Aorta (tissue), 5 donors: ENCODE measurements around the gene PHYHIPL. TPM values are rescaled to one million over a fixed set of nuclear protein-coding genes. Genes with fewer than 3 reads are reported as not detected.

ENCODE experiments used
- ATAC-seq: fragments of 200-7000 bp; cut with Tn5 transposase; one replicate; pipeline ENCODE4 v1.9.1; 2022; ENCODE audit warnings: moderate library complexity; ENCODE audit not compliant: low FRiP score
- DNase-seq, 2 donors: peaks; one replicate each; pipeline ENCODE4 v3.0.0-alpha.2; 2020
- H3K27ac ChIP-seq, 2 donors: one replicate each; pipeline ENCODE4 v1.5.1; 2013; ENCODE audit warnings: low read length in 2 of 2, mild to moderate bottlenecking in 2 of 2, moderate library complexity in 2 of 2, control low read depth in 1 of 2, inconsistent platforms in 1 of 2, low read depth in 1 of 2
- H3K27me3 ChIP-seq, 2 donors: one replicate each; pipeline ENCODE4 v1.6.1; 2013; ENCODE audit warnings: control low read depth in 1 of 2, low read length in 1 of 2, mild to moderate bottlenecking in 1 of 2, moderate library complexity in 1 of 2; ENCODE audit not compliant: insufficient read depth in 2 of 2, control insufficient read depth in 1 of 2
- H3K36me3 ChIP-seq, 2 donors: one replicate each; pipeline ENCODE4 v1.6.1; 2013; ENCODE audit warnings: control low read depth in 1 of 2, low read length in 1 of 2, mild to moderate bottlenecking in 1 of 2; ENCODE audit not compliant: insufficient read depth in 2 of 2, control insufficient read depth in 1 of 2
- H3K4me1 ChIP-seq, 2 donors: one replicate each; pipeline ENCODE4 v1.6.1; 2013; ENCODE audit warnings: low read length in 2 of 2, control low read depth in 1 of 2, mild to moderate bottlenecking in 1 of 2, moderate library complexity in 1 of 2; ENCODE audit not compliant: insufficient read depth in 2 of 2, control insufficient read depth in 1 of 2
- H3K4me3 ChIP-seq, 2 donors: one replicate each; pipeline ENCODE4 v1.5.1; 2013; ENCODE audit warnings: low read length in 2 of 2, control low read depth in 1 of 2, mild to moderate bottlenecking in 1 of 2
- H3K9me3 ChIP-seq: one replicate; pipeline ENCODE4 v1.6.1; 2013; ENCODE audit warnings: mild to moderate bottlenecking, low read length; ENCODE audit not compliant: control insufficient read depth
- WGBS, 2 donors: extraction: QIAGEN DNeasy Blood & Tissue Kit; methylation state at CpG; one replicate each; pipeline ENCODE4 v1.1.7; 2013; 5-methylcytosine and 5-hydroxymethylcytosine counted together
- intact Hi-C, 2 donors: fragments of 100-400 bp; cut with DNase I; formaldehyde crosslinking; loops; one replicate each; pipeline versions ENCODE4 v1.14.2 to v1.15.0; 2022
- polyA plus RNA-seq, 2 donors: library from polyadenylated mRNA; stranded (reverse); fragments of 200-250 nt; gene quantifications; one replicate each; pipeline ENCODE4 v1.2.3, GENCODE V29; 2013
- total RNA-seq, 2 donors: library from RNA; stranded (reverse); fragmentation: NEBNext Ultra II Directional; extraction: Animal tissue kit (Norgen Biotek cat#: 25700); gene quantifications; one replicate each; pipeline ENCODE4 v1.2.1, GENCODE V29; 2021
- donor health status: healthy with polysubstance abuse.
- donor health status: Bipolar disorder and iron deficiency.
- donor health status: DM: no; HTN: no; CAD: no.
- donor health status: DM: no; HTN: no; CAD: no.
- donor health status: DM: yes; HTN: yes; CAD: no.

The PHYHIPL gene
- total and polyA plus RNA-seq, 4 donors = 0.19 to 2.3 (median 0.54) TPM

GRCh38 chr10:59270492-59270891 lies 94.0 kb downstream of the PHYHIPL start:
- Histone ChIP-seq H3K9me3 (no peaks in the 10 kb centered on the region), H3K4me1 (peaks cover 0 to 4% of the 10 kb centered on the region in 2 donors), H3K4me3 (no peak overlapping the region), H3K27ac (no peak overlapping the region), H3K36me3 (peaks cover 4 to 9% of the 10 kb centered on the region in 2 donors), H3K27me3 (no peaks in the 10 kb centered on the region)
- ATAC-seq (no peak), DNase-seq (no peak)
- intact Hi-C loops = loop anchor here in 1 of 2 donors (10.0 kb wide), 1 partner anchor 94 kb away; the partner anchor contains the start of gene FAM13C
- WGBS, 2 donors = 88 to 90% methylated on average over 3 of the region's 3 CpGs

- H3K36me3 ChIP-seq = peaks cover 4 to 8% of the 10 kb centered on the region in 2 donors
- no peaks in the 10 kb centered on the region for H3K27me3 ChIP-seq
- intact Hi-C loops = loop anchor here in 1 of 2 donors (10.0 kb wide), 1 partner anchor 94 kb away; the partner anchor contains the start of gene FAM13C
- H3K4me1 ChIP-seq = peaks cover 0 to 4% of the 10 kb centered on the region in 2 donors
- H3K27ac ChIP-seq = no peak overlapping the region
- no peak overlapping the region for H3K4me3 ChIP-seq
- 65 to 67% methylated on average over 4 of the region's 4 CpGs for WGBS, 2 donors
- no peak for ATAC-seq
- no peak for DNase-seq
- H3K9me3 ChIP-seq = no peaks in the 10 kb centered on the region
Measured at GRCh38 chr10:59271160-59271559, 94.7 kb downstream of the PHYHIPL start.

- Histone ChIP-seq H3K36me3 (peaks cover 4 to 5% of the 10 kb centered on the region in 2 donors), H3K27ac (no peak overlapping the region), H3K27me3 (no peaks in the 10 kb centered on the region), H3K4me3 (no peak overlapping the region), H3K9me3 (no peaks in the 10 kb centered on the region), H3K4me1 (peaks cover 0 to 4% of the 10 kb centered on the region in 2 donors)
- intact Hi-C loops = loop anchor here in 1 of 2 donors (10.0 kb wide), 1 partner anchor 93 kb away; the partner anchor contains the start of gene FAM13C
- DNase-seq (no peak), ATAC-seq (no peak)
Measured at GRCh38 chr10:59272061-59272460, 95.6 kb downstream of the PHYHIPL start.

GRCh38 chr10:59273445-59273844 lies 97.0 kb downstream of the PHYHIPL start:
- no peak overlapping the region for H3K27ac ChIP-seq
- 74 to 83% methylated on average over 1 of the region's 1 CpG for WGBS, 2 donors
- ATAC-seq (no peak), DNase-seq (no peak)
- peaks cover 1 to 3% of the 10 kb centered on the region in 2 donors for H3K36me3 ChIP-seq
- H3K4me3 ChIP-seq = no peak overlapping the region
- no peaks in the 10 kb centered on the region for H3K9me3 ChIP-seq
- no peaks in the 10 kb centered on the region for H3K27me3 ChIP-seq
- peaks cover 0 to 4% of the 10 kb centered on the region in 2 donors for H3K4me1 ChIP-seq
- intact Hi-C loops = loop anchor here in 1 of 2 donors (10.0 kb wide), 1 partner anchor 91 kb away; the partner anchor contains the start of gene FAM13C

GRCh38 chr10:59276133-59276532 lies 99.7 kb downstream of the PHYHIPL start:
- ATAC-seq = no peak
- Histone ChIP-seq H3K4me3 (no peak overlapping the region), H3K9me3 (no peaks in the 10 kb centered on the region), H3K27me3 (no peaks in the 10 kb centered on the region), H3K36me3 (peaks cover 0 to 2% of the 10 kb centered on the region in 2 donors), H3K27ac (no peak overlapping the region), H3K4me1 (peaks cover 4% of the 10 kb centered on the region in 2 donors)
- no peak for DNase-seq
- intact Hi-C loops = loop anchor here in 1 of 2 donors (10.0 kb wide), 1 partner anchor 89 kb away; the partner anchor contains the start of gene FAM13C

- intact Hi-C loops = loop anchor here in 1 of 2 donors (10.0 kb wide), 1 partner anchor 88 kb away; the partner anchor contains the start of gene FAM13C
- DNase-seq (no peak), ATAC-seq (no peak)
- no peak overlapping the region for H3K4me3 ChIP-seq
- no peaks in the 10 kb centered on the region for H3K9me3 ChIP-seq
- no peaks in the 10 kb centered on the region for H3K27me3 ChIP-seq
- no peak overlapping the region for H3K27ac ChIP-seq
- H3K4me1 ChIP-seq = peaks cover 4% of the 10 kb centered on the region in 2 donors
- H3K36me3 ChIP-seq = no peaks in the 10 kb centered on the region
Measured at GRCh38 chr10:59276919-59277318, 100.5 kb downstream of the PHYHIPL start.

- intact Hi-C loops = loop anchor here in 1 of 2 donors (10.0 kb wide), 1 partner anchor 85 kb away; the partner anchor contains the start of gene FAM13C
- Histone ChIP-seq H3K27ac (no peak overlapping the region), H3K27me3 (no peaks in the 10 kb centered on the region), H3K4me3 (no peak overlapping the region), H3K36me3 (no peaks in the 10 kb centered on the region), H3K9me3 (no peaks in the 10 kb centered on the region), H3K4me1 (peaks cover 0 to 4% of the 10 kb centered on the region in 2 donors)
- WGBS, 2 donors = 77 to 88% methylated on average over 1 of the region's 1 CpG
- ATAC-seq (no peak), DNase-seq (no peak)
Measured at GRCh38 chr10:59279476-59279875, 103.0 kb downstream of the PHYHIPL start.

GRCh38 chr10:59279991-59280505 lies 103.6 kb downstream of the PHYHIPL start:
- H3K4me1 ChIP-seq = peaks cover 0 to 4% of the 10 kb centered on the region in 2 donors
- H3K36me3 ChIP-seq = no peaks in the 10 kb centered on the region
- H3K27ac ChIP-seq = no peak overlapping the region
- no peaks in the 10 kb centered on the region for H3K9me3 ChIP-seq
- no peak overlapping the region for H3K4me3 ChIP-seq
- intact Hi-C loops = loop anchor here in 1 of 2 donors (10.0 kb wide), 1 partner anchor 85 kb away; the partner anchor contains the start of gene FAM13C
- DNase-seq = no peak
- WGBS, 2 donors = 87 to 91% methylated on average over 1 of the region's 1 CpG
- ATAC-seq = no peak
- H3K27me3 ChIP-seq = no peaks in the 10 kb centered on the region

- intact Hi-C loops = no loop called here
- Histone ChIP-seq H3K4me3 (no peak overlapping the region), H3K36me3 (no peaks in the 10 kb centered on the region), H3K27me3 (no peaks in the 10 kb centered on the region), H3K4me1 (peaks cover 0 to 4% of the 10 kb centered on the region in 2 donors), H3K9me3 (no peaks in the 10 kb centered on the region), H3K27ac (no peak overlapping the region)
- DNase-seq (no peak), ATAC-seq (no peak)
- WGBS, 2 donors = 63 to 86% methylated on average over 1 of the region's 1 CpG
Measured at GRCh38 chr10:59281861-59282260, 105.4 kb downstream of the PHYHIPL start.
